GM19043 (cell line): Measurements from ENCODE around the gene ZNF385D.

Experiments
- ATAC-seq: cut with Tn5 transposase; IDR thresholded peaks from one replicate; pipeline ENCODE4 v1.9.1; 2021; ENCODE audit warnings: low read depth; ENCODE audit not compliant: unreplicated experiment

The ZNF385D gene, protein sequence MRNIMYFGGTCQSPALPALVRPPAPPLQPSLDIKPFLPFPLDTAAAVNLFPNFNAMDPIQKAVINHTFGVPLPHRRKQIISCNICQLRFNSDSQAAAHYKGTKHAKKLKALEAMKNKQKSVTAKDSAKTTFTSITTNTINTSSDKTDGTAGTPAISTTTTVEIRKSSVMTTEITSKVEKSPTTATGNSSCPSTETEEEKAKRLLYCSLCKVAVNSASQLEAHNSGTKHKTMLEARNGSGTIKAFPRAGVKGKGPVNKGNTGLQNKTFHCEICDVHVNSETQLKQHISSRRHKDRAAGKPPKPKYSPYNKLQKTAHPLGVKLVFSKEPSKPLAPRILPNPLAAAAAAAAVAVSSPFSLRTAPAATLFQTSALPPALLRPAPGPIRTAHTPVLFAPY

GRCh38 chr3:21750831-21751391 is at the start of gene ZNF385D:
Gene ZNF385D (minus strand): TSS chr3:21751210. CDS start chr3:21750916, 294 bp downstream.
- no peak for ATAC-seq

- ATAC-seq: no peak
Observed at GRCh38 chr3:21798356-21799088, 47.5 kb upstream of the ZNF385D start.

GRCh38 chr3:21795921-21796320 is 44.9 kb upstream of the ZNF385D start:
- ATAC-seq: no peak

DNA sequence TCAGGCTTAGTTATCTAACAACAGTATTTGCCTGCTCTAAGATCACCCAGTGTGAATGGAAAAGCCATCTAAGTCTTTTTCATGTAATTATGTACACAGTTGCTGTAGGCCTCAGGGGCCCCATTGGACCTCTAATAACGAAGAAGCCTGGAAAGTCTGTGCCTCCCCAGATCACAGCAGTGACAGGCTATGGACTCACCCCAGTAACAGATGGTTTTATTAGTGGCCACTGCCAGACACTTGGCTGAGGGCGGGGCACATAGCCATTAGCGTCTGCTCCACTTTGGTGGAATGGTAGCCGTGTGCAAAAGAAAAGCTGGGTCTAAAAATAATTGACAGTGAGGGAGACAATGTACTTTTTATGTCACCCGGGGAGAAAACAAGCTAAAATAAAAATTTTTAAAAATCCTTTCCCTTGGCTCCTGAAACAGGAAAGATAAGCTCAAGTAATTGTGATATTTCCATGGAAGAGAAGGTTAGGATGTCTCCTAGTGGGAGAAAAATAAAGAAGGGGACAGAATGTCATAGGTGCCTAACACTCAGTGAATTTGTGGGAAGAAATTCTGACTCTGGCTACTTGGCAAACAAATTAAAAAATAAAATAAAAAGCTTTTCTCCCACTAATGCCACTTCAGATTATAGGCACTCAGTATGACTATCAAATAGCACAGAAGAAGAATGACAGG is 44.3 kb upstream of the ZNF385D start:
- no peak for ATAC-seq

- no peak for ATAC-seq
Observed at GRCh38 chr3:21794291-21794690, 43.3 kb upstream of the ZNF385D start.

GRCh38 chr3:21792176-21792575 is 41.2 kb upstream of the ZNF385D start:
- no peak for ATAC-seq

GRCh38 chr3:21791356-21791755 is 40.3 kb upstream of the ZNF385D start:
- ATAC-seq: no peak

- ATAC-seq: no peak
Observed at GRCh38 chr3:21790466-21790865, 39.5 kb upstream of the ZNF385D start.

GRCh38 chr3:21789730-21790129 is 38.7 kb upstream of the ZNF385D start:
- ATAC-seq: no peak

- no peak for ATAC-seq
Observed at GRCh38 chr3:21786438-21786797, 35.4 kb upstream of the ZNF385D start.

GRCh38 chr3:21785765-21786437 is 34.9 kb upstream of the ZNF385D start:
- ATAC-seq: no peak

DNA sequence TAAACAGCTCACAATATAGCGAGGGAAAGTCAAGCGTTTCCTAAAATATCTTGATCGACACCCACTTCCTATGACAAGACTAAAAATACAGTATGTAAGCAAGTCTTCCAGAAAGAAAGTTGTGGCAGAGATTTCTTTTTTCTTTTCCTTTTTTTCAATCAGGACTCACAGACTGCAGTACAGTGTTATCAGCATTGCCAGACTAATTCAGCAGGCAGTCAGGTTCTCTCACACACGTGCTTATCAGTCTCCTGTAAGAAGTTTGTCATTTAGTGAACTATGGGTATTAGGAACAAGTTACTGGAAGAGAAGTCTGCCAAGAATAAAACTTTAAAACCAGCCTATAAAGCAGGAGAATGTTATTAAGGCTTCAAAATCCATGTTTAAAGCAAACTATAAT is 32.8 kb upstream of the ZNF385D start:
- ATAC-seq: no peak

DNA sequence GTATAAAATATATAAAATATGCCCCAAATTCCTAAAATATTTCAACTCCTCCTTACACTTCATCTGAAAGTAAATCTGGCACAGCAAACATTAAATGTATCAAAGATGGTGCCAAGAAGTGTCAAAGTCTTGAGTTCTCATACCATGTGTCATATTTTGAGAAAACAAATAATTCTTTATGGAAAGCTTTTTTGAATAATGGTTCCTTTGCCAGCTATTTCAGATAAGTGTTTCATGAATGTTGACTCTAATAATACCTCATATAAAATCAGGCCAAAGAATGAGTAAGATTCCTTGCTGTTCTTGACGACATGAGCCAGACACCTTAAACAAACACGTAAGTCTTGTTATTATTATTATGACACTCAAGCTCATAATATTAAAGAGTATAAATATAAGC is 30.3 kb upstream of the ZNF385D start:
- no peak for ATAC-seq

- no peak for ATAC-seq
Observed at GRCh38 chr3:21779909-21780308, 28.9 kb upstream of the ZNF385D start.

GRCh38 chr3:21778715-21779114 is 27.7 kb upstream of the ZNF385D start:
- no peak for ATAC-seq

- ATAC-seq: no peak
Observed at GRCh38 chr3:21777821-21778220, 26.8 kb upstream of the ZNF385D start.

- no peak for ATAC-seq
Observed at GRCh38 chr3:21766002-21766401, 15.0 kb upstream of the ZNF385D start.

GRCh38 chr3:21755896-21756295 is 4.9 kb upstream of the ZNF385D start:
- ATAC-seq: no peak

DNA sequence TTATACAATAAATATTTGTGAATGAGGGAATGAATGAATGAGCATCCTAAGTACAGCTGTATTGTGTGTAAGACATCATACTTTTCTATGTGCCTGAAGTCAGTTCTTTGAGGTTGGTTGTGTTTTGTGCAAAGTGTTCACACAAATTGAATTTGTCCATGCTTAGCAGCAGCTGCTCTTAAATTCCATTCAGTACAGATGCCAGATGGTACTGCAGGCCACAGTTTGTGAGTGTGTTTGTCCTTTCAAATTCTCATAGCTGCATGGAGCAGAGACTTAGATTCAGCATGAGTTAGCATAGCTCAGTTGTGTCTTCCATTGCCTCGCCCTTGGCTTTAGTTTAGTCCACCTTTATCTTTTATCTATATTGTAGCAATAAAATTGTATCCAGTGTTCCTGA is 3.8 kb upstream of the ZNF385D start:
- ATAC-seq: no peak

DNA sequence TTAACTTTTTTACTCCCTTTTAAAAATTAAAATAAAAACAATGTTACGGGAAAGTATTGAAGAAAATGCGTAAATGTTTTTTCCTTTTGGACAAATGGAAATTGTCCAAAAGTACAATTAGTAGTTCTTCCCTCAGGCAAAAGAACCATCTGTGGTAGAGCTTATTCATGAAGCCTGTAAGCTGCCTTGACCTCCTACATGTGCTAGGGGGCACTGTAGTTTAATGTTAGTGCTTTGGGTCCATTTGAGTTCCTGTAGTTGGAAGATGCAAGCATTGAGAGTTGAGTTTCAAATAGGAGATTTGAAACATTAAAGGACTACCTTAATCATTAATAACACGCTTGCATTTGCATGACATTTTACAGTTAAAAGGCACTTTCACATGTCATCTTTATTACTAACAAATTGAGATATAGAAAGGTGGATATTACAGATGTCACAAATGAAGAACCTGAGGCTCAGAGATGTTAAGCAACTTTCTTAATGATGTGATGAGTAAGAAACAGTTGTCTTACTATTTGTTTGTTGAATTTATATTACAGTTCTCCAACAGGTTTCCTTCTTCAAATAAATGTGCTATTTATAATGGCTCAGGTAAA is 1.8 kb upstream of the ZNF385D start:
- ATAC-seq: no peak
